Suprapubic skin (tissue), 4 donors: Measurements from ENCODE around the gene TALDO1. TPM values are rescaled to one million over a fixed set of nuclear protein-coding genes. Genes with fewer than 3 reads are reported as not detected.

ENCODE experiments used
- DNase-seq, 2 donors: peaks; one replicate each; pipeline ENCODE4 v3.0.0-alpha.2; 2019; ENCODE audit warnings: low spot score in 2 of 2
- H3K27ac ChIP-seq: fragments of 200-600 bp; sonication (generic); one replicate; pipeline ENCODE4 v1.5.1; 2019
- H3K27me3 ChIP-seq: fragments of 200-600 bp; sonication (generic); one replicate; pipeline ENCODE4 v1.5.1; 2019
- H3K36me3 ChIP-seq: fragments of 200-600 bp; sonication (generic); one replicate; pipeline ENCODE4 v1.5.1; 2019
- H3K4me1 ChIP-seq: fragments of 200-600 bp; sonication (generic); one replicate; pipeline ENCODE4 v1.5.1; 2019
- H3K4me3 ChIP-seq: fragments of 200-600 bp; sonication (generic); one replicate; pipeline ENCODE4 v1.5.1; 2019; ENCODE audit warnings: mild to moderate bottlenecking
- H3K9me3 ChIP-seq: fragments of 200-600 bp; sonication (generic); one replicate; pipeline ENCODE4 v1.5.1; 2019
- CTCF ChIP-seq, 2 donors: fragments of 200-600 bp in 1 of 2; fragments of 450-650 bp in 1 of 2; sonication (generic) in 1 of 2; IDR thresholded peaks; one replicate each; pipeline ENCODE4 v1.5.1; 2016 to 2019; ENCODE audit warnings: antibody characterized with exemption in 2 of 2, mild to moderate bottlenecking in 1 of 2, moderate library complexity in 1 of 2
- EP300 ChIP-seq: sonication (generic); formaldehyde crosslinking; IDR thresholded peaks from one replicate; pipeline ENCODE4 v1.6.1; 2017; ENCODE audit warnings: antibody characterized with exemption
- POLR2A ChIP-seq, 2 donors: fragments of 450-650 bp; IDR thresholded peaks; one replicate each; pipeline ENCODE4 v1.6.1; 2017; ENCODE audit warnings: antibody characterized with exemption in 2 of 2, mild to moderate bottlenecking in 2 of 2, moderate library complexity in 2 of 2
- POLR2AphosphoS5 ChIP-seq, 3 donors: sonication (generic); formaldehyde crosslinking; IDR thresholded peaks; one replicate each; pipeline ENCODE4 v1.6.1; 2017; ENCODE audit warnings: antibody characterized with exemption in 3 of 3
- WGBS: methylation state at CpG from one replicate; pipeline ENCODE4 v1.1.5; 2018; 5-methylcytosine and 5-hydroxymethylcytosine counted together
- total RNA-seq, 4 donors: library from RNA; depleted of rRNA; stranded (reverse); fragments of >200 nt; gene quantifications; one replicate each; pipeline ENCODE4 v1.1.0, GENCODE V29; 2016

Gene TALDO1
- total RNA-seq, 4 donors from 2014 or later: 107 to 197 (median 179) TPM

DNA sequence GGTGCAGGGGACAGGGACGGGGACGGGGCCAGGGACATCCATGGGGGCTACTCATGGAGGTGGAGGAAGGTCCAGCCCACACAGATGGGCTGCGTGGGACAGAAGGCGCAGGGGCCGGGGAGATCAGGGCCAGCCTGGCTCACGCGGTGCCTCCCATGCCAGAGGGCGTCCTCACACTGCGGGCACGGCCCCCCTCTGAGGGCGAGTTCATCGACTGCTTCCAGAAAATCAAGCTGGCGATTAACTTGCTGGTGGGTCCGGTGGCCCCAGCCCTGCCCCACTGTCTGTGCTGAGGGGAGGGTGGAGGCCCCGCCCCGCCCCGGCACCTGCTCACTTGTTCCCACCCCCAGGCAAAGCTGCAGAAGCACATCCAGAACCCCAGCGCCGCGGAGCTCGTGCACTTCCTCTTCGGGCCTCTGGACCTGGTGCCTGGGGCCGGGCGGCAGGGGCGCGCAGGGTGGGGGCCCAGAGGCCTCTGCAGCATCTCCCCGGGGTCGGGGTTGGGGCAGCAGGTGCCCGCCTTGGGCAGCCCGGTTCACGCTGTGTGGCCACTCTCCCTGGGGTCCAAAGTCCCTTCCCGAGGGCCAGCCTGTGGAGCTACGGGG, 25.4 kb upstream of the TALDO1 start:
- Histone ChIP-seq H3K27ac (no peak overlapping the region), H3K27me3 (peaks cover 13% of the 10 kb centered on the region), H3K4me1 (peaks cover 39% of the 10 kb centered on the region), H3K9me3 (no peaks in the 10 kb centered on the region), H3K4me3 (no peak overlapping the region), H3K36me3 (peaks cover 22% of the 10 kb centered on the region)
- peak in 1 of 2 donors; percentile 64 for DNase-seq
- WGBS: 68% methylated on average over 12 of the region's 33 CpGs
- TF ChIP-seq CTCF (IDR thresholded peaks at IDR 0.05) (no peak), POLR2AphosphoS5 (IDR thresholded peaks at IDR 0.05) (no peak), EP300 (no peak), POLR2A (IDR thresholded peaks at IDR 0.05) (no peak)

GRCh38 chr11:722346-722811, 24.9 kb upstream of the TALDO1 start:
- peaks cover 13% of the 10 kb centered on the region for H3K27me3 ChIP-seq

GRCh38 chr11:723120-723883, 24.0 kb upstream of the TALDO1 start:
- Histone ChIP-seq H3K9me3 (no peaks in the 10 kb centered on the region), H3K27ac (no peak overlapping the region), H3K27me3 (peaks cover 13% of the 10 kb centered on the region), H3K4me3 (no peak overlapping the region), H3K4me1 (peaks cover 52% of the 10 kb centered on the region), H3K36me3 (peaks cover 22% of the 10 kb centered on the region)
- no peak for DNase-seq
- TF ChIP-seq CTCF (IDR thresholded peaks at IDR 0.05): peak; percentile 62 to 72
- no peak for TF ChIP-seq POLR2A (IDR thresholded peaks at IDR 0.05)
- TF ChIP-seq POLR2AphosphoS5 (IDR thresholded peaks at IDR 0.05): no peak
- no peak for TF ChIP-seq EP300
- WGBS: 70% methylated on average over 3 of the region's 8 CpGs

More at GRCh38 chr11:722346-722811, 24.9 kb upstream of the TALDO1 start:
- 64% methylated on average over 8 of the region's 20 CpGs for WGBS
- no peak overlapping the region for H3K27ac ChIP-seq
- TF ChIP-seq EP300: no peak
- TF ChIP-seq CTCF (IDR thresholded peaks at IDR 0.05): no peak
- no peak for TF ChIP-seq POLR2AphosphoS5 (IDR thresholded peaks at IDR 0.05)
- TF ChIP-seq POLR2A (IDR thresholded peaks at IDR 0.05): no peak
- H3K36me3 ChIP-seq: peaks cover 22% of the 10 kb centered on the region
- H3K4me1 ChIP-seq: peaks cover 43% of the 10 kb centered on the region
- H3K4me3 ChIP-seq: no peak overlapping the region
- peak in 1 of 2 donors; percentile 63 for DNase-seq
- H3K9me3 ChIP-seq: no peaks in the 10 kb centered on the region

DNA sequence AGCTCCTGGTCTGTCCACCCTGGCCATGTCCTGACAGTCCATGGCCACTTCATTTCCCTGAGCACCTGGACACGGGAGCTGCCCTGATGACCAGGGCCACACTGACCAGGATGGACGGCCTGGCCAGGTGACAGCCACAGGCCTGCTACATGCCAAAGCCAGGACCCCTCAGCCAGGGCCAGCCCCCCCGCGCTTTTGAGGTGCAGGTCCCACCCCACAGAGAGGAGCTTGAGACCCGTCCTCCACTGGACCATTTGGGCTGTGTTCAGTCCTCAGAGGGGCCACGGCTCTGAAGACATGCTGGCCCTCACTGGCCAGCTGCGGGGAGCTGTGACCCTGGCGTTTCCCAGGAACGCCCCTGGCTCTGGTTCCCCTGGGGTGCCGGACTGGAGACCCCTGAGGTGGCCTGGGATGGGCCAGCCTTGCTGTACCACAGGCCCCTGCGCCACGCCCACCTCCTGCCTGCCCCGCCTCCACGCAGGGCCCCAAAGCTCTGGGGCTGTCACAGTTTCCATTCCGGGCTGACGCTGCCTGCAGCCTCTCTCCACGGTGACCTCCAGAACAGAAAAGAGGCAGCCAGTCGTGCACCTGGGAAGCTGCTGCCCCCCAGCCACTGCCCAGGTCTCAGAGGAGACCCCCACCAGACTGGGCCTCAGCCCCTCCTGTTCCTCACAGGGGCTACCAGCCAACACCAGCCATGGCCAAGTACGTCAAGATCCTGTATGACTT, 23.1 kb upstream of the TALDO1 start:
- DNase-seq: peak in 1 of 2 donors; percentile 69
- peaks cover 22% of the 10 kb centered on the region for H3K36me3 ChIP-seq
- H3K27me3 ChIP-seq: peaks cover 13% of the 10 kb centered on the region
- H3K4me1 ChIP-seq: peaks cover 61% of the 10 kb centered on the region
- no peaks in the 10 kb centered on the region for H3K9me3 ChIP-seq
- WGBS: 86% methylated on average over 4 of the region's 19 CpGs
- TF ChIP-seq CTCF (IDR thresholded peaks at IDR 0.05): no peak
- no peak overlapping the region for H3K4me3 ChIP-seq
- H3K27ac ChIP-seq: no peak overlapping the region
